HepG2 (cell line): ENCODE data around the gene CFAP61. TPM values are rescaled to one million over a fixed set of nuclear protein-coding genes. Genes with fewer than 3 reads are reported as not detected.

Experiments
- ARHGAP35 ChIP-seq: sonication (generic); formaldehyde crosslinking; IDR thresholded peaks from 2 replicates; pipeline ENCODE4 v1.9.0; 2022; ENCODE audit warnings: mild to moderate bottlenecking, inconsistent platforms, moderate library complexity, missing genetic modification reagents, borderline replicate concordance
- CREB1 ChIP-seq, 2 experiments: fragments of 450-650 bp in 1 of 2; IDR thresholded peaks; 2 replicates each; pipeline ENCODE4 v1.6.1; 2016 to 2017; ENCODE audit warnings: control low read depth in 1 of 2, mild to moderate bottlenecking in 1 of 2, missing compliant biosample characterization in 1 of 2, missing genetic modification characterization in 1 of 2
- DMAP1 ChIP-seq: IDR thresholded peaks from 2 replicates; pipeline ENCODE4 v1.6.1; 2016
- ETV6 ChIP-seq: sonication (generic); formaldehyde crosslinking; conservative IDR thresholded peaks from 2 replicates; pipeline ENCODE4 v1.4.0; 2020; ENCODE audit warnings: missing genetic modification reagents
- GLI4 ChIP-seq: sonication (generic); formaldehyde crosslinking; IDR thresholded peaks from 2 replicates; pipeline ENCODE4 v1.5.1; 2020; ENCODE audit warnings: missing genetic modification reagents, mild to moderate bottlenecking, moderate library complexity, borderline replicate concordance
- HIVEP1 ChIP-seq: sonication (generic); formaldehyde crosslinking; IDR thresholded peaks from 2 replicates; pipeline ENCODE4 v1.4.0; 2020; ENCODE audit warnings: mild to moderate bottlenecking, missing genetic modification reagents
- MAF1 ChIP-seq: sonication (generic); formaldehyde crosslinking; IDR thresholded peaks from 2 replicates; pipeline ENCODE4 v1.5.0; 2020; ENCODE audit warnings: missing genetic modification reagents, borderline replicate concordance
- MED13 ChIP-seq: sonication (generic); formaldehyde crosslinking; IDR thresholded peaks from 2 replicates; pipeline ENCODE4 v1.5.0; 2020; ENCODE audit warnings: missing genetic modification reagents
- NAIF1 ChIP-seq: sonication (generic); formaldehyde crosslinking; IDR thresholded peaks from 2 replicates; pipeline ENCODE4 v1.5.0; 2020; ENCODE audit warnings: mild to moderate bottlenecking, missing genetic modification reagents, borderline replicate concordance
- NFIB ChIP-seq: sonication (generic); formaldehyde crosslinking; IDR thresholded peaks from 2 replicates; pipeline ENCODE4 v1.9.0; 2021; ENCODE audit warnings: missing genetic modification reagents, mild to moderate bottlenecking, borderline replicate concordance
- PAF1 ChIP-seq: IDR thresholded peaks from 2 replicates; pipeline ENCODE4 v1.6.1; 2016; ENCODE audit warnings: missing genetic modification reagents, missing compliant biosample characterization
- PCBP1 ChIP-seq: fragments of 200-400 bp; formaldehyde crosslinking; IDR thresholded peaks from 2 replicates; pipeline ENCODE4 v1.6.1; 2017; ENCODE audit warnings: mild to moderate bottlenecking, low read depth, low read length, borderline replicate concordance
- RBFOX2 ChIP-seq: fragments of 200-400 bp; formaldehyde crosslinking; IDR thresholded peaks from 2 replicates; pipeline ENCODE4 v1.6.1; 2017; ENCODE audit warnings: low read depth, mild to moderate bottlenecking, low read length
- SATB2 ChIP-seq: sonication (generic); formaldehyde crosslinking; IDR thresholded peaks from 2 replicates; pipeline ENCODE4 v1.5.0; 2020; ENCODE audit warnings: missing genetic modification reagents
- STAG1 ChIP-seq: sonication (generic); formaldehyde crosslinking; IDR thresholded peaks from 2 replicates; pipeline ENCODE4 v1.4.0; 2020; ENCODE audit warnings: missing genetic modification reagents
- ZBTB21 ChIP-seq: sonication (generic); formaldehyde crosslinking; IDR thresholded peaks from 2 replicates; pipeline ENCODE4 v1.4.0; 2020; ENCODE audit warnings: missing genetic modification reagents
- ZBTB7B ChIP-seq: sonication (generic); formaldehyde crosslinking; IDR thresholded peaks from 2 replicates; pipeline ENCODE4 v1.4.0; 2020; ENCODE audit warnings: missing genetic modification reagents
- ZFP36L1 ChIP-seq: sonication (generic); formaldehyde crosslinking; IDR thresholded peaks from 2 replicates; pipeline ENCODE4 v1.8.0; 2022; ENCODE audit warnings: mild to moderate bottlenecking, missing genetic modification reagents, moderate library complexity
- ZFP62 ChIP-seq: sonication (generic); formaldehyde crosslinking; IDR thresholded peaks from 2 replicates; pipeline ENCODE4 v1.4.0; 2020; ENCODE audit warnings: missing genetic modification reagents
- ZKSCAN5 ChIP-seq: sonication (generic); formaldehyde crosslinking; IDR thresholded peaks from 2 replicates; pipeline ENCODE4 v1.5.1; 2020; ENCODE audit warnings: mild to moderate bottlenecking, missing genetic modification reagents
- ZNF10 ChIP-seq: sonication (generic); formaldehyde crosslinking; IDR thresholded peaks from 2 replicates; pipeline ENCODE4 v1.4.0; 2020; ENCODE audit warnings: mild to moderate bottlenecking, low read depth, missing genetic modification reagents, borderline replicate concordance
- ZNF501 ChIP-seq: sonication (generic); formaldehyde crosslinking; IDR thresholded peaks from 2 replicates; pipeline ENCODE4 v1.5.1; 2020; ENCODE audit warnings: mild to moderate bottlenecking, moderate library complexity, missing genetic modification reagents
- ZNF547 ChIP-seq: sonication (generic); formaldehyde crosslinking; IDR thresholded peaks from 2 replicates; pipeline ENCODE4 v1.5.1; 2020; ENCODE audit warnings: mild to moderate bottlenecking, missing genetic modification reagents
- ZNF598 ChIP-seq: sonication (generic); formaldehyde crosslinking; IDR thresholded peaks from 2 replicates; pipeline ENCODE4 v1.5.1; 2020; ENCODE audit warnings: mild to moderate bottlenecking, missing genetic modification reagents, borderline replicate concordance
- ZNF747 ChIP-seq: sonication (generic); formaldehyde crosslinking; IDR thresholded peaks from 2 replicates; pipeline ENCODE4 v1.8.1; 2023; ENCODE audit warnings: missing genetic modification reagents, mild to moderate bottlenecking, borderline replicate concordance
- ZNF772 ChIP-seq: sonication (generic); formaldehyde crosslinking; IDR thresholded peaks from 2 replicates; pipeline ENCODE4 v1.5.0; 2020; ENCODE audit warnings: mild to moderate bottlenecking, missing genetic modification reagents
- ZNF777 ChIP-seq: sonication (generic); formaldehyde crosslinking; IDR thresholded peaks from 2 replicates; pipeline ENCODE4 v1.4.0; 2020; ENCODE audit warnings: missing genetic modification reagents
- polyA plus RNA-seq, 8 experiments: library from polyadenylated mRNA; depleted of rRNA in 3 of 8; stranded (reverse) in 7 of 8; unstranded in 1 of 8; fragments of >200 nt; fragmentation: Illumina TruSeq in 4 of 8; extraction: Trizol in 4 of 8; gene quantifications; 2 replicates each; pipeline versions ENCODE4 v1.2.1 to v1.2.3, GENCODE V29; 2011 to 2016; ENCODE audit warnings: low read depth in 4 of 8, missing spikeins in 1 of 8, mixed read lengths in 1 of 8; ENCODE audit not compliant: insufficient read depth in 1 of 8
- total RNA-seq, 5 experiments: library from RNA; depleted of rRNA; stranded (reverse); fragments of >200 nt; fragmentation: Illumina TruSeq; extraction: Trizol; gene quantifications; 2 replicates each; pipeline ENCODE4 v1.2.3, GENCODE V29; 2016; ENCODE audit warnings: low read depth in 1 of 5
- TF ChIP-seq, protein P1 (sequence below): sonication (generic); formaldehyde crosslinking; IDR thresholded peaks from 2 replicates; pipeline ENCODE4 v1.8.0; 2022; ENCODE audit warnings: missing genetic modification reagents, mild to moderate bottlenecking, borderline replicate concordance
- TF ChIP-seq, protein P2 (sequence below): sonication (generic); formaldehyde crosslinking; IDR thresholded peaks from 2 replicates; pipeline ENCODE4 v1.4.0; 2020; ENCODE audit warnings: missing genetic modification reagents, mild to moderate bottlenecking, borderline replicate concordance
- TF ChIP-seq, protein P3 (sequence below): IDR thresholded peaks from 2 replicates; pipeline ENCODE4 v1.6.1; 2018; ENCODE audit warnings: missing genetic modification reagents

CFAP61 gene
- total and polyA plus RNA-seq, 2 of the 13 experiments (the other 11 are each of a cell fraction or from before 2014, with no cell fraction given), result 0.27 TPM; not detected in 1

DNA sequence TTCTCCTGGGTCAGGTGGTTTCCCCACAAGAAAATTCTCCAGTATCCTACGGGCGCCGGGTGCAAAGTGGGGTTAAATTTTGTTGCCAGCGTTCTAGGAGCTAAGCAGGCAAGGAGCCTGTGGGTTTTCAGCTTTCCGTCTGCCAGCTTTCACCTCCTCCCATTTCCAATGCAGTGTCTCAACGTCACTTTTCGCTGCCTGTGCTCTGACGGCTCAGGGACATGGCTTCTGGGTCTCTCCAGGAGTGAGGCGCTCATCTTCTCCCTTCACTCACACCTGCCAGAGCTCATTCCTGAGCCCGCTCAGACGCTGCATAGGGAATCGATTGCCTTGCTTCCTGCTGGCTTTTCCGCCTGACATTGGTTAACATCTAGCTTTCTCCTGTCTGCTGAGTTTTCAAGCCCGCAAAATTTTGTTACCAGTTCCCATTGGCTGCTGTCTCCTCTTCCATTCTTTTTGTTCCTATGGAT, 42.5 kb upstream of the CFAP61 start (continued):
- peak; percentile 78 for TF ChIP-seq ZKSCAN5 (CRISPR knock-in tag)
- TF ChIP-seq, protein P1, sequence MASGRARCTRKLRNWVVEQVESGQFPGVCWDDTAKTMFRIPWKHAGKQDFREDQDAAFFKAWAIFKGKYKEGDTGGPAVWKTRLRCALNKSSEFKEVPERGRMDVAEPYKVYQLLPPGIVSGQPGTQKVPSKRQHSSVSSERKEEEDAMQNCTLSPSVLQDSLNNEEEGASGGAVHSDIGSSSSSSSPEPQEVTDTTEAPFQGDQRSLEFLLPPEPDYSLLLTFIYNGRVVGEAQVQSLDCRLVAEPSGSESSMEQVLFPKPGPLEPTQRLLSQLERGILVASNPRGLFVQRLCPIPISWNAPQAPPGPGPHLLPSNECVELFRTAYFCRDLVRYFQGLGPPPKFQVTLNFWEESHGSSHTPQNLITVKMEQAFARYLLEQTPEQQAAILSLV, result no peak
- TF ChIP-seq ZBTB21 (CRISPR knock-in tag), result peak; percentile 51; the same call in 1 of the 2 replicates
- no peak for TF ChIP-seq ZNF777
- peak; percentile 87 for TF ChIP-seq ZNF598 (CRISPR knock-in tag)
- TF ChIP-seq NAIF1 (CRISPR knock-in tag), result no peak
- TF ChIP-seq MED13 (CRISPR knock-in tag), result no peak
- no peak for TF ChIP-seq ETV6 (CRISPR knock-in tag)
- TF ChIP-seq ZFP36L1, result peak; percentile 60; the same call in 1 of the 2 replicates
- no peak for TF ChIP-seq ZNF10 (CRISPR knock-in tag)
- TF ChIP-seq CREB1 (IDR thresholded peaks at IDR 0.05), result no peak
- no peak for TF ChIP-seq CREB1 (CRISPR knock-in tag; IDR thresholded peaks at IDR 0.05)
- TF ChIP-seq GLI4 (CRISPR knock-in tag), result peak; percentile 42; the same call in 1 of the 2 replicates
- no peak for TF ChIP-seq SATB2
- TF ChIP-seq PCBP1, result no peak
- TF ChIP-seq, protein P2, sequence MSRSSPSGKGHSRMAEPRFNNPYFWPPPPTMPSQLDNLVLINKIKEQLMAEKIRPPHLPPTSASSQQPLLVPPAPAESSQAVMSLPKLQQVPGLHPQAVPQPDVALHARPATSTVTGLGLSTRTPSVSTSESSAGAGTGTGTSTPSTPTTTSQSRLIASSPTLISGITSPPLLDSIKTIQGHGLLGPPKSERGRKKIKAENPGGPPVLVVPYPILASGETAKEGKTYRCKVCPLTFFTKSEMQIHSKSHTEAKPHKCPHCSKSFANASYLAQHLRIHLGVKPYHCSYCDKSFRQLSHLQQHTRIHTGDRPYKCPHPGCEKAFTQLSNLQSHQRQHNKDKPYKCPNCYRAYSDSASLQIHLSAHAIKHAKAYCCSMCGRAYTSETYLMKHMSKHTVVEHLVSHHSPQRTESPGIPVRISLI (CRISPR knock-in tag), result no peak
- TF ChIP-seq NFIB (CRISPR knock-in tag), result no peak
- peak; percentile 88 for TF ChIP-seq ZNF501 (CRISPR knock-in tag)
- no peak for TF ChIP-seq ZNF747
- TF ChIP-seq ARHGAP35 (CRISPR knock-in tag), result no peak
- TF ChIP-seq ZNF547 (CRISPR knock-in tag), result peak; percentile 58; the same call in 1 of the 2 replicates
- no peak for TF ChIP-seq RBFOX2
- no peak for TF ChIP-seq MAF1 (CRISPR knock-in tag)
- no peak for TF ChIP-seq ZBTB7B (CRISPR knock-in tag)
- TF ChIP-seq HIVEP1 (CRISPR knock-in tag), result no peak
- TF ChIP-seq ZFP62 (CRISPR knock-in tag), result no peak
- TF ChIP-seq ZNF772 (CRISPR knock-in tag), result no peak
- no peak for TF ChIP-seq DMAP1 (CRISPR knock-in tag)
- TF ChIP-seq, protein P3, sequence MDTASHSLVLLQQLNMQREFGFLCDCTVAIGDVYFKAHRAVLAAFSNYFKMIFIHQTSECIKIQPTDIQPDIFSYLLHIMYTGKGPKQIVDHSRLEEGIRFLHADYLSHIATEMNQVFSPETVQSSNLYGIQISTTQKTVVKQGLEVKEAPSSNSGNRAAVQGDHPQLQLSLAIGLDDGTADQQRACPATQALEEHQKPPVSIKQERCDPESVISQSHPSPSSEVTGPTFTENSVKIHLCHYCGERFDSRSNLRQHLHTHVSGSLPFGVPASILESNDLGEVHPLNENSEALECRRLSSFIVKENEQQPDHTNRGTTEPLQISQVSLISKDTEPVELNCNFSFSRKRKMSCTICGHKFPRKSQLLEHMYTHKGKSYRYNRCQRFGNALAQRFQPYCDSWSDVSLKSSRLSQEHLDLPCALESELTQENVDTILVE, result no peak
- TF ChIP-seq PAF1 (CRISPR knock-in tag), result no peak
- no peak for TF ChIP-seq STAG1 (CRISPR knock-in tag)
